HG03175 (cell line): ENCODE measurements around the gene PDZD7.

Experiments used
- ATAC-seq: cut with Tn5 transposase; IDR thresholded peaks from one replicate; pipeline ENCODE4 v1.9.1; 2021; ENCODE audit warnings: mild to moderate bottlenecking, moderate library complexity; ENCODE audit not compliant: unreplicated experiment

PDZD7 gene

DNA sequence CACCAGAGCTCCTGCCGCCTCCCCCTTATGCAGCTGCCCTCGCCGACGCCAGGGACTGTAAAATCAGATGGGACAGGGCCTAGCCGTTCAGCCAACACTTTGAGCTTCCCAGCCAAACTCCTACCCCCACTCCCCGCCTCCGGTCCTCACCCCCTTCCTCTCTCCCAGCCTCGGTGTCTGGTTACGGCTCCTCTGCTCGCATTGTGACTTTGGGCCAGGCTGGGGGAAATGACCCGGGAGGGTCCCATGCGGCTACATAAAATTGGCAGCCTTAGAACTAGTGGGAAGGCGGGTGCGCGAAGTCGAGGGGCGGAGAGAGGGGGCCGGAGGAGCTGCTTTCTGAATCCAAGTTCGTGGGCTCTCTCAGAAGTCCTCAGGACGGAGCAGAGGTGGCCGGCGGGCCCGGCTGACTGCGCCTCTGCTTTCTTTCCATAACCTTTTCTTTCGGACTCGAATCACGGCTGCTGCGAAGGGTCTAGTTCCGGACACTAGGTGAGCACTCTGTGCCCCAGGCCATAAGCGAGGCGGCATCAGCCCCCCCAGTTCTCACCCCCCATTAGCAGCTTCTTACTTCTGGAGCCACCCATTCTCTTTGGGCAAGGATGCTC, 30.8 kb upstream of the PDZD7 start, which contains the start of gene KAZALD1:
Gene KAZALD1 (plus strand): TSS at position 366 of the 608 bp plus-strand sequence. CDS start 604 bp downstream, outside the sequence.
- no peak for ATAC-seq

DNA sequence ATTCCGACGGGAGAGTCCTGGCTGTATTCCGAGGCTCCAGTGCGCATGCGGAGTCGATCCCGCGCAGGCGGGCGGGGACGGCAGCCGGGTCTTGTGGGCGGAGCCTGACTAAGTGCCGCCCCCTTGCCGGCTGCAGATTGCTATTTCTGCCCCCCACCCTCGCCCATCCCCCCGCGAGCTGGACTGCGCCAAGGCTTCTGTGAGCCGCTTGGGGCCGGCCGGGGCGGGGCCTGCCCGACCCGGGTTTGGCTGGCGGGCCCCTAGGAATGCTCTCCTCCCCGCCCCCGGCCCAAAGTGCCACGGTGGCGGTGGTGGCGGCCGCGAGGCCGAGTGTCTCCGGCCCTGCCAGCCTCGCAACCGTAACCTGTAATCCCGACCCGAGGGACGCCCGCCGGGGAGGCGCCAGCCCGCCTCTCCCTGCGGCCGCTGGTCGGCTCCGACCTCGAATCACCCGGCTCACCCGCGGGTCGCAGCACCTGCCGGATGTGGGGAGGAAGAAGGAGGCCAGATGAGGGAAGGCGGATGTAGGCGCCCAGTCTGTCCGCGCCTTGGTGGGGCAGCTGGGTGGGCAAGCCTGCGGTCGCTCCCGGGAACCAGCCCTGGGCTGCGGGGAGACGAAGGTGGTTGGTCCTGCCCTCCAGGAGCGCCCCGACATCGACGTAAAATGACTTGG, 30.2 kb upstream of the PDZD7 start:
- peak; percentile 59 for ATAC-seq

DNA sequence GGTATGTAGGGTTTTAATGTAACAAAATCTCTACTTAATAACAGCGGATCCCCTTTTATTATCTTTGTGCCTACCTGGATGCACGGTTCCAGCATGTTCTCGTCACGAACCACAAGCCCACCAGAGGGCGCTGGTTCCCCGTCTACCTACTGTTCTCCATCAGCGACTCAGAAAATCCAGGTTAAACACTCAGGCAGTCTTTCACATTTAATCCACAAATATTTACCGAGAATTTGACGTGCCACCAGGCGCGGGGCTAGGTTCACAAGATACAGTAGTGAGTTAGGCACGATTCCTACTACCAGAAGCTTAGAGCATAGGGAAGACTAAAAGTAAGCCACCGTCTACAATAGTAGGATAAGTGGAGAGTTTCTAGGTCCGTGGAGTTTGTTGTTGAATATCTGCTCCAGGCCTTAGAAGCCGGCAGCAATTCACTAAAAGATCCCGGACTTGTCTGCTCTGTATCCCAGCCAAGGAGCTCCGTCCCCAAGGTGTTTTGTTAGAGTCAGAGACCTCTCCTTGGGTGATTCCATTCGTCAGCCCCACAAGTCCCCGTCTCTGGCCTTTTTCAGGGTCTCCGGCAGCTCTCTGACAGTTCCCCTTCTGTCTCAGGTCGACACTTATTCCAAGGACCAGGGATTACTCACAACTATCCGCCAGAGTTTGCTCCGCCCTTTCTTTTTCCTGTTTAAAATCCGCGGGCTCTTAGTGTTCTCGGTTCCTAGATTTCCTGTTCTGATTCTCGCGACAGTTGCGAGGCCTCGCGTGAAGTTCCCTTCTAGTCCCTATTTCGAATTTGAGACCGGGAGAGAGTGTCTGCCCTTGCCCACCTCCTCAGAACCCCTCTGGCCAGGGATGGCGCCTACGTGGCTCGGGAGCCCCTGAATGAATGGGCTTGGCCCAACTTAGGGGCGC, 29.4 kb upstream of the PDZD7 start:
- ATAC-seq = peak; percentile 48

DNA sequence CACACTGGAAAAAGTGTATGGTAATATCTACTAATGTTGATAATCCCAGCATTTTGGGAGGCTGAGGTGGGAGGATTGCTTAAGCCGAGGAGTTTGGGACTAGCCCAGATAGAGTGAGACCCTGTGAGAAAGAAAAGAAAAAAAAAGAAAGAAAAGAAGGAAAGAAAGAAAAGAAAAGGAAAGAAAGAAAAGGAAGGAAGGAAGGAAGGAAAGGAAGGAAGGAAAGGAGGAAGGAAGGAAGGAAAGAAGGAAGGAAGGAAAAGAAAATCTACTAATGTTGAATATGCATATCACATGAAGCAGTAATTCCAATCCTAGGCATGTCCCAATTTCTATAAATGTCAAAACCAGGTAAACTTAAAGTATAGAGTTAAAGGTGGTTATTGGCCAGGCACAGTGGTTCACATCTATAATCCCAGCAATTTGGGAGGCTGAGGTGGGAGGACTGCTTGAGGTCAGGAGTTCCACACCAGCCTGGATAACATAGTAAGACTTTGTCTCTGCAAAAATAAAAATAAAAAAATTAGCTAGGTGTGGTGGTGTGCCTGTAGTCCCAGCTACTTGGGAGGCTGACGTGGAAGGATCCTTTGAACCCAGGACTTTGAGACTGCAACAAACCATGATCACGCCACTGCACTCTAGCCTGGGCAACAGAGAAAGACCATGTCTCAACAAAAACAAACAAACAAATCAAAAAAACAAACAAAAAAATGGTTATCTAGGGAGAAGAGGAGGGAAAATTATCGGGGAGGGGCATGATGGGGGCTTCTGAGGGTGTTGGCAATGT, 25.6 kb upstream of the PDZD7 start:
- no peak for ATAC-seq

GRCh38 chr10:101055411-101055810, 24.5 kb upstream of the PDZD7 start:
- ATAC-seq = no peak

- ATAC-seq = no peak
These were observed 23.9 kb upstream of the PDZD7 start for GRCh38 chr10:101054876-101055275.

DNA sequence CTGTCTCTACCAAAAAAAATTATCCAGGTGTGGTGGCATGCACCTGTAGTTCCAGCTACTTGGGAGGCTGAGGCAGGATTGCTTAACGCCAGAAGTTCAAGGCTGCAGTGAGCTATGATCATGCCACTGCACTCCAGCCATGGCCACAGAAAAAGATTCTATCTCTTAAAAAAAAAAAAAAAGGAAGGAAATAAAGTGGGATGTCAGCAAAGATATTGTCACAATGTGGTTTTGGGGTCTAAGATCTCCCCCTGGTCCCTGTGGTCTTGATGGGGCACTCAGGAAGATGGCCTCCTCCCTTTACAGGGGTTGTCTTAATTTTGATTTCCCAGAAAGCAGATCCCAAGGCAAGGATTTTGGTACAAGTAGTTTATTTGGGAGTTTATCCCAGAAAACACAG, 23.4 kb upstream of the PDZD7 start:
- ATAC-seq = no peak

DNA sequence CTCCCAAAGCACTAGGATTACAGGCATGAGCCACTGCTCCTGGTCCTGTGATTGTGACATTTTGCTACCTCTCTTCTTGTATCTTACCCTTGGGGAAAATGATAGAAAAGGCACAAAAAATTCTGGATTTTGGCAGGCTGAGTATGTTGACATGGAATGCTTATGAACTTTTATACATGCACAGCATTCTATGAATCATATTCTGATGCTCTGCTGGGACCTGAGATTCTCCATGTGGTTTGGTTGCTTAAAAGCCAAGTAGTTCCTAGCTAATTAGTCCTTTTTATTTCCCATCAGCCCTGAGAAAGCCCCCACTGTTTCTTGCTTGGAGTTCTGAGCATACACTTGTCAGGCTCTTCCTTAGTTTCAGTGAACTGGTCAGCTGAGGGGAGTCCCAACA, 22.6 kb upstream of the PDZD7 start:
- ATAC-seq = no peak

GRCh38 chr10:101052285-101052684, 21.4 kb upstream of the PDZD7 start:
- ATAC-seq = no peak

GRCh38 chr10:101050208-101051069, 19.5 kb upstream of the PDZD7 start:
- ATAC-seq = peak; percentile 68

- ATAC-seq = no peak
These were observed 17.3 kb upstream of the PDZD7 start for GRCh38 chr10:101047961-101048892.

DNA sequence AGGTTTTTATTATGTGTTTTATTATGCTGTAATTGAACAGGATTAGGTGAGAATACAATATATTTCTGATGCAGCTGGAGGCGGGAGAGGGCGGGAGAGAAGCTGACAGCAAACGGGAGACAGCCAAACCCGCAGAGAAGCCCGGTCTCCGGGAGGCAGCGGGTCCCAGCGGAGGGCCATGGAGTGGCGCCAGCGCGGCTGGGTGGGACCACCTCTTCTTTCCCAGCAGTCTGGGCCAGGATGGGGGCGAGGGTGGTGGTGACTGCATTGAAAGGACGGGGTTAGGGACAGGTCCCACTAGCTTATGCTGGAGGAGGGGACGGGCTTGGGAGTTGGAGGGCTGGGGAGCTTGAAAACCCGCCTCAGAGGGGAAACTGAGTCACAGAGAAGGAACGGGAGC, 16.3 kb upstream of the PDZD7 start:
- no peak for ATAC-seq

DNA sequence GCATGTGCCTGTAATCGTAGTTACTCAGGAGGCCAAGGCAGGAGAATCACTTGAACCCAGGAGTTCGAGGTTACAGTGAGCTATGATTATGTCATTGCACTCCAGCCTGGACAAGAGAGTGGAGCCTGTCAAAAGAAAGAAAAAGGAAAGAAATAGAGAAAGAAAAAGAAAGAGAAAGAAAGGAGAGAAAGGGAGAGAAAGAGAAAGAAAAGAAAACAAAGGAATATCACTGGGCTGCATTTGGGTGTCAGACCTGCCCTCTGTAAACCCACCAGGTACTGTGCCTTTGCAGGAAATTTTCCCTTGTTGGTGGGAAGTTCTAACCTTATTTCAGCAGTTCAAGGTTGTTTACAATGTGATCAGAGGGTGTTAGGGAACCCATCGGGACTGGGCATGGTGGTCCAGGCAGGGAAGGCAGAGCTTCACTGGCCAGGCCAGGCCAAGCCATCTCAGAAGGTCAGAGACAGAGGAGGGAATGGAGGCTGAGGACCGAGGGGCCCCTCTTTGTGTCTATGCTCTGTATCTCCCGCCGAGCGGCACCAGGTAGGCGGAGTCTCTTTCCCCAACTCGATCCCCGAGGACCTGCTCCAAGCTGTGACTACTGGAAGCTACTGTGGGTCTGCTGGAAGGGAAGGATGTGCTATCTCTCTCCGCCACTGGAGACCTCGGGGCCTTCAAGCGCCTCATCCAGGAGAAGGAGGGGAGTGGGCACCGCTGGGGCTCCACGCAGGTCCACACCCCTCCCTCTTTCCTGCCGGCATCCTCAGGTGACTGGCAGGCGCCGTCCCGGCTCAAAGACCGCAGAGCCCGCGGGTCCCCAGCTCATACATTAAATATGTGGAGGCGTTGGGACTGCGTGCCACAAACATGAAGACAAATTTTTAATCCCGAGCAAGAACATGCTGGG, 15.7 kb upstream of the PDZD7 start:
- no peak for ATAC-seq

DNA sequence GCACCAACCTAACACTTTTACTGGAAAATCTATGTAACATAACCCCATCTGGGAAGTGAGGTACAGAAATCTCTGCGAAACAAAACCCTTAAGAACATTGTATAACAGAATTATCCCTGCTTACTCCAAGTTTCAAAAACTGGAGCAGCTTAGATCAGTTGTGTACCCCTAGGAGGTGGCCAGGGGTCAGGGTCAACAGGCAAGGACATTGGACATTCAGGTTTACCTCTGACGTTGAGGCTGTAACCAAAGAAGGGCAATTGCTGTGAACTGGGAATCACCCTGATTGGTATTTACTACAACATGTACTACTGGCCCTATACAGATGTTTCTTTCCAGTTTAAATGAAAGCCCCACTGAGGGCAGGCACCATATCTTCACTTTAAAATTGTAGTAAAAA, 13.2 kb upstream of the PDZD7 start:
- ATAC-seq = no peak

DNA sequence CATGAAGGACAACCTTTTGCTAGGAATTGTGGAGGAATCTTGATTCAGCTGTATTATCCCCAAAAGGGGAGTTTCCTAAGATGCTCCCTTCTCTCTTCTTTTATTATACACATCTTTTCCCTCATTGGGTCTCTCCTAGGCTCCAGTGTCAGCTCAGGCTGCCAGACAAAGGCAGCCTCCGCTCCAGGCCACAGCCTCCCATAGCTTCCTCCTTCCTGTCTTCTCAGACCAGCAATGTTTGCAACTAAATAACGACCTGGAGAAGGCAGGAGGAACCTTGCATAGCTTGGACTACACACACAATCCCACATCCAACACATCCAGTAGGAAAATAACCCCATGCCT, 12.4 kb upstream of the PDZD7 start:
- ATAC-seq = no peak

DNA sequence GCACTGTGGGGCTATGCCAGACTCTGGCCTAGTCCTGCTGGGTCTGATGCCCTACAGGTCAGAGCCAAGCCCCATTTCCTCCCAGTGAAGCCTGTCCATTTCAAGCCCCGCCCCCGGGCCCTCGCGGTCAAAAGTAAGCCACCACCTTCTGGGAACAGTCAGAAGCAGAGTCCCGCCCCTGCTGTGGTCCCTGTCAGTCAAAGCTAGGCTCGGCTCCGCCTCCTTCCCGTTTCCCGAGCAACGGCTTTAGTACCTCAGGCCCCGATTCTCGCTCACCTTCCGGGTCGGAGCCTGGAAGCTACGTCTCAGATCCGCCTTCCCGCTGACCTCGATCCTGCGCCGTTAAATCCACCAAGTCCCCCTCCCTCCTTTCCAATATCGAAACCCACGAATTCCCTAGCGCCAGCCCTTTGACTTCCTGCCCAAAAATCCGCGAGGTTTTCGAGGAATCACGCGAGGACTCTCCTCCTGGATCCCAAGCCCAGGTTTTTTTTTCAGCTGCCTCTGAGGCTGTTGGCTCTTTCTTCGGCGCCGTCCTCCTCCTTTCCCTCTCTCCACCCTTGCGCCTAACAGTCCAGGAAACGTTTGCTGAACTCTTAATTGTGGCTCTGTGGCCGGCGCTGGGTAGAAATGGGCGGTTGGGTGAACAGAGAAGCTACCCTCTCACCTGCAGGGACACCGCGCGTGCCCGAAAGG, 11.9 kb upstream of the PDZD7 start:
- peak; percentile 97 for ATAC-seq

- no peak for ATAC-seq
These were observed 11.2 kb upstream of the PDZD7 start for GRCh38 chr10:101042118-101042517.
